Measurements from ENCODE around the gene EIPR1.
A peak's percentile ranks its signal among the peaks of the same experiment; 100 is the strongest.

Gene EIPR1

DNA sequence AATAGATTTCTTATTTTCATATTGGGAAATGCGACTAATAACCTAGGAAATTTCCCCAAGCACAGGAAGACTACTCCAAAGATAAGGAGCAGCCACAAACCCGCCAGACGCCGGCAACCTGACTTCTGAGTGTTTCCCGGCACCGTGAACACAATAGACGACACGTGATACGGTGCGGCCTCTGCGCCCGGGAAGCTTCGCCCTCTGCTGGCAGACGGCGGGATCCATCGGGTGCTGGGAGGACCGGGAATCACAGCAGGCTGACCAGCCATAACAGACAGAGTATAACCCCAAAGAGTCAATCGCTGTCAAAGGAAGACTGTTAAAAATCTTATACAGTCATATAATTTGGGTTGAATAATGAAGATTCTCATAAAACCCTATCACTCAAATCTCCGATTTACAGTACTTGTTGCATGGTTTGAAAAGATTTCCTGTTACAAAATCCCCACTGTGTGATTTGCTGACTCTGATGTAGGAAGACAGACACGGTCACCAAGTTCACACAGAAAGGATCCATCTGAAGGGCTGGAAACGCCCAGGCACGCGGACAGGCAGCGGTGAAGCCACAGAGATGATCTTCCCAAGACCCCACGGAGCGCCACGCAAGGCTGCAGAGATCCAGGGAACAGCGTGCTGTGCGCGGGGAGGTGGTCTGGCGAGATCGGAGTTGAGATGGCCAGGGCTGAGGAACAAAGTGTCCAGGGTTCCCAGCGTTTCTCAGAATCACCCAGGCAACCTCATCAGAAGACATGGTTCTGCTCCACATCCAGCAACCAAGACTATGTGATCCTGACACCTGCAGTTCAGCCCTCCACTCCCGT lies 73.8 kb downstream of the EIPR1 start:
- DNase-seq (ENCODE audit: low read depth) = peak; percentile 73

DNA sequence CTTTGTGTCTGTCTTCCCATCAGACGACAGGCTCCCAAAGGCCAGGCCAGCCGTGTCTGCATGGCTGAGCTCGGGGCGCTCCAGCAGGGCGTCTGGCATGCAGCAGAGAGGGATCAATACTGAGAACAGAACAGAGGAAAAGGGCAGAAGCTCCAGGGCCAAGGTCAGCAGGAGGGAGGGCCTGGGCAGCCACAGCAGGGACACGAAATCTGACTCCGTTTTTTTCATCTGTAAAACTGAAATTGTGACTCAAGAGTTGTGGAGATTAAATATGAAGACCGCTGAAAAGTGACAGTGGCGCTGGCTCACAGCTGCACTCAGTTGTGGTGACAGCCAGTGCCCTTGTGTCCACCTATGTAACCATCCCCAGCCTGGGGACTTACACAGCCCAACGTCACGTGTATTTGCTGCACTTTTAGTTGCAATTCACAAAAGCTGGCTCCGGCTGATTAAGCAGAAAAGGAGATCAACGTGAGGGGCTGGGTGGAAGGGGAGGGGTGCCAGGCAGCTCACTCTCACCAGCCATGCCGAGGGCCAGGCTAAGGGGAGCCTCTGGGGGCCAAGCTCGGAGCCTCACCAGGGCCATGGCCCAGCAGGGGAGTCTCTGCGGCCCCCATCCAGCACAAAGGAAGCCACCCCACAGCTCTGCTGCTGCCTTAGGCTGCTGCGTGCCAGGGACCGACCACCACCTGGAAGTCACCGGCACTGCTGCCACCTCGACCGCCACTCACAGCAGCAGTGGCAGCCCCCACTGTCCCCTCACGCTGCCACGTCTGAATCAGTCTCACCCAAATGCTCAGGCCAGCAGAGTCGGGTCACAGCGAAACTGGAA lies 74.7 kb downstream of the EIPR1 start:
- DNase-seq (ENCODE audit: low read depth) = no peak

DNA sequence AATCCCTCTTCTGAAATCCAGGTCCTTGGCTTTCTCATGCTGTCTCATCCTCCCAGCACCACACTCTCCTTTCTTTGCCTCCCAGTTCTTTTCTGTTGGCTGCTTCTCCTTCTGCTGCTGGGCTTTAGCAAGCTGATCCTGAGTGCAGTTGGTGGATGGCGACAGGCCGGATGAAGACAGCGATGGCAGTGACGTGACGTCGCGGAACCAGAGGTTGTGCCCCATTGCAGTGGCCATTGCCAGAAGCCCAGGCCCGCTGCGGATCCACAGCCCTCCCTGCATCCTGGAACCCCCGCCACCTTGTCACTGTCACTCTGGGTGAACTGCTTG lies 75.2 kb downstream of the EIPR1 start:
- DNase-seq (ENCODE audit: low read depth) = no peak

DNA sequence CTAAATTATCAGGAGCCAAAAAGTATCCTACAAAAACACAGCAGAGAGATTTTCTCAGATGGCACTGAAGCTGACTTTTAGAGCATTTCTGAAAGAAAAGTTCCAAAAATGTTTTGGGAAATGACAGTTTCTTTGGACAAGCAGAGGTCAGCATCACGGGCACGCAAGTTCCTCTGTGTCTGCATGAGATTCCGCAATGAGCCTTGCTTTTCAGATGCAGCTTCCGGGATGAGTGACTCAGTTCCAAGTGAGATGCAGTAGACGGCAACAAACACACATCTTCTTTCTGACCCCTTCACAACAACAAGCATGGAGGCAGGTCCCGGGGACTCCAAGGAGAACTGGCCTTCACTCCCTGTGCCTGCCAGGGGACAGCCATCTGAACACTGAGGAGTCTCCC lies 76.6 kb downstream of the EIPR1 start:
- DNase-seq (ENCODE audit: low read depth) = no peak

DNA sequence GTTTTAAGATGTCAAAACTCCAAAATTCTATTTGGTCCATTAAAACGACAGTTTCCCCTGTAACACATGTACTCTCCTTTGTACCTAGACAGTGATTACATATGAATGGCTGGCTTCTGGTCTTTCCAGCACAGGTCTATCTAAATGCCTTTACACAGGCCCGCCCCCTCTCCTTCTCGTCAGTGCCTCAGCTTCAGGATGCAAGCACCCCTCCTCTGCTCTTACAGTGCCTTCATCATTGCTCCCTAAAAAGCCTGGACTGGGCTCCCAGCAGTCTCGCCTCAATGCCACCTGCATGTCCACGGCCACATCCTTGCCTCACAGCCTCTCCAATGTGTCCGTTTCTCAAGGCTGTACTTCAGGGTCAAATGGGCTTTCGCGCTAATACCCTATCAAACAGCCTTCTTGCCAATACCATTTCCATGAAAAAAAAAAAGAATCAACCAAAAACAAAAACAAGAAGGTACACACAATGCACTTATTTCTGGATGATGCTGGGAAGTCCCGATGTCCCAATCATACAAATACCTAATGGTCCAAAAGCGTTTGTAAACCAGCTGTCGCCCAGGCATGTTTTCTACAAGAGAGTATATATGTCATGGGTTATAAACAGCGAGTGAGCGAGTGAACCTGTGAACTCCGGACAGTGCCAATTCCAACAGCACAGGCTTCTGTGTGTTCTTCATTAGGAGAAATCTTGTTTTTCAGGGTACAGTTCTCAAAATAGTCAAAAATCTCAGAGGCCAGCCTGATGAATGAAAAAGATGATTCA lies 77.2 kb downstream of the EIPR1 start:
- no peak for DNase-seq (ENCODE audit: low read depth)

DNA sequence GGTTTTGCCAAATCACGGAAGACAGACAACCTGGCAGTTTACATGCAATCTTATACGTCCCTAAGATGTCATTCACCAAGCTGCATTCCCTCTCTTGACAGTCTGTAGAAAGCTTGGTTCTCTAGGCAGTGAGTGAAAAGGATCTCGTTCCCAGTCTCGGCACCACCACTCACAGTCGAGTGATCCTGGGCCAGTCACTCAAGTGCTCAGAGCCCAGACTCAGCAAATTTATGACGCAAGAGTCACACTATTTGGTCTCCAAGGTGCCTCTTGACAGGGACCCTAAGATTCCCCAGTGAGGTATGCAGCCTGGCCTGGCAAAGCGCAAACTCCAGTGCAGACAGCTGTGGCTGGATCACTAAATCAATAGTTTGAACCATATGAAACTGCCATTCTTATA lies 77.9 kb downstream of the EIPR1 start:
- no peak for DNase-seq (ENCODE audit: low read depth)

DNA sequence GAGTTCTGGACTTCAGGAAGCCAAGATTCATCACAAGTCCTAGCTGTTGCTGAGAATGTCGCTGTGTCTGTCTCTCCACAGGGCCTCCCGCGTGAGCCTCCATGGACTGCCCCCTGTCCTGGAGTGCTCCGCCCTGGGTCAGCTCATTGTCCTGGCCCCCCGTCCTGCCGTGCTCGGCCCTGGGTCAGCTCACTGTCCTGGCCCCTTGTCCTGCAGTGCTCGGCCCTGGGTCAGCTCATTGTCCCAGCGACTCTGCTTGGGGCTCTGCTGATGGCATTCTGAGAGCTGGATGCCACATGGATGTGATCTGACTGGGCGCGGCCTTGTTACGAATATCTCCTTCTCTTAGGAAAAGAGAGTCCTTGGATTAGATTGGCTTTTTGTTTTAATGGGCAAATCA lies 78.5 kb downstream of the EIPR1 start:
- no peak for DNase-seq (ENCODE audit: low read depth)

DNA sequence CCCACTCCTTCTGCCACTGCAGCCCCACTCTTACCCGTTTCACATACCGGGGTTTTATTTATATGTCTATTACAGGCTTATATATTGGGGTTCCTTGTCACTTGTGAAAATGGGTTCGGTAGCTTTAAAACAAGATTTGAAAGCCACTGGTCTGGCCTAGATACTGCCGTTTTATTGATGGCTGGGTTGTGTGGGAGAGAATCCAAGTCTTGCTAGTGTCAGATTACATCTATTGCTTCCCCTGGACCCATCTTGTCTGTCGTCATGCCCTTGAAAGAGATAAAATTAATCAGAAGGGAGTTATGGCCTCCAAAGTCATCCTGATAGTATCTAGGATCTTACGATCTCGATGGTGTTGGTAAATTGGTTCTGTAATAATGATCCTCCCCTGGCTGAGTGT lies 79.4 kb downstream of the EIPR1 start:
- DNase-seq (ENCODE audit: low read depth) = no peak

DNA sequence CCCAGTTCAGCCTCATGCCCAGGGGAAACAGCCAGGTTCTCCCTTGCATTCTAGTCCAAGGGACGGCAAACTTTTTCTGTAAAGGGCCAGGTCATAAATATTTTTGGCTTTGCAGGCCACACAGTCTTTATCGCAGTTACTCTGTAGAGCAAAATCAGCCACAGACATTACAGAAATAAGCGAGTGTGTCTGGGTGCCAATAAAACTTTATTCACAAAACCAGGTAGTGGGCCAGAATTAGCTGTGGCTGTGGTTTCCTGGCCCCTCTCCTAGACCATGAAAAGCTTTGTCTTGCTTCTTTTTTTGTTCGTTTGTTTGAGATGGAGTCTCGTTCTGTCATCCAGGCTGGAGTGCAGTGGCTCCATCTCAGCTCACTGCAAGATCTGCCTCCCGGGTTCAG lies 80.1 kb downstream of the EIPR1 start:
- no peak for DNase-seq (ENCODE audit: low read depth)

DNA sequence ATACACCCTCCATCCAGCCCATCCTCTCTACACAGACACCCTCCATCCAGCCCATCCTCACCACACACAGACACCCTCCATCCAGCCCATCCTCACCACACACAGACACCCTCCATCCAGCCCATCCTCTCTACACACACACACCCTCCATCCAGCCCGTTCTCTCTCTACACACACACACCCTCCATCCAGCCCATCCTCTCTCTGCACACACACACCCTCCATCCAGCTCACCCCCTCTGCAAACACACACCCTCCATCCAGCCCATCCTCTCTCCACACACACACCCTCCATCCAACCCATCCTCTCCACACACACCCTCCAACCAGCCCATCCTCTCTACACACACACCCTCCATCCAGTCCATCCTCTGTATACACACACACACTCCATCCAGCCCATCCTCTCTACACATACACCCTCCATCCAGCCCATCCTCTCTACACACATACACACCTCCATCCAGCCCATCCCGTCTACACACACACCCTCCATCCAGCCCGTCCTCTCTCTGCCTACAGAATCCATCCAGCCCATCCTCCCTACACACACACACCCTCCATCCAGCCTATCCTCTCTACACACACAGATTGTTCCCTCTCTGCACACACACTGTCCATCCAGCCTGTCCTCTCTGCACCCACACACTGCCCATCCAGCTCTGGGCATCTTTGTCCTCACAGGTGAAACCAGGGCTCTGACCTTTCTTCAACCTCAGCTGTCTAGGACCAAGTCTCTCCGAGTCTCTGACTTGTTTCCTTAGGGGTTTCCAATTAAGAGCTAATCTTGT lies 81.2 kb downstream of the EIPR1 start:
- DNase-seq (ENCODE audit: low read depth) = no peak

DNA sequence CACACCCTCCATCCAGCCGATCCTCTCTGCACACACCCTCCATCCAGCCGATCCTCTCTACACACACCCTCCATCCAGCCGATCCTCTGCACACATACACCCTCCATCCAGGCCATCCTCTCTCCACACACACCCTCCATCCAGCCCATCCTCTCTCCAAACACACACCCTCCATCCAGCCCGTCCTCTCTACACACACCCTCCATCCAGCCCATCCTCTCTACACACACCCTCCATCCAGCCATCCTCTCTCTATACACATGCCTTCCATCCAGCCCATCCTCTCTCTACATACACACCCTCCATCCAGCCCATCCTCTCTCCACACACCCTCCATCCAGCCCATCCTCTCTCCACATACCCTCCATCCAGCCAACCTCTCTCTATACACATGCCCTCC lies 83.1 kb downstream of the EIPR1 start:
- no peak for DNase-seq (ENCODE audit: low read depth)

DNA sequence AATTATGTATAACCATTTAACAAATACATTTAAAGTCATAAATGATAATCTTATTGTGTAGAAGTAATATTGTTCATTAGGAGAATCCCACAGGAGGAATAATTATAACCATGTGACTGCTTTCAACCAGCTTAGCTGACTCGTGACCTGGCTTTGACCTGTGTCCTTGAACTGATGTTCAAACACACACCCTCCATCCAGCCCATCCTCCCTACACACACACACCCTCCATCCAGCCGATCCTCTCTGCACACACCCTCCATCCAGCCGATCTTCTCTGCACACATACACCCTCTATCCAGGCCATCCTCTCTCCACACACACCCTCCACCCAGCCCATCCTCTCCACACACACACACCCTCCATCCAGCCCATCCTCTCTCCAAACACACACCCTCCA lies 83.5 kb downstream of the EIPR1 start:
- DNase-seq (ENCODE audit: low read depth) = no peak

DNA sequence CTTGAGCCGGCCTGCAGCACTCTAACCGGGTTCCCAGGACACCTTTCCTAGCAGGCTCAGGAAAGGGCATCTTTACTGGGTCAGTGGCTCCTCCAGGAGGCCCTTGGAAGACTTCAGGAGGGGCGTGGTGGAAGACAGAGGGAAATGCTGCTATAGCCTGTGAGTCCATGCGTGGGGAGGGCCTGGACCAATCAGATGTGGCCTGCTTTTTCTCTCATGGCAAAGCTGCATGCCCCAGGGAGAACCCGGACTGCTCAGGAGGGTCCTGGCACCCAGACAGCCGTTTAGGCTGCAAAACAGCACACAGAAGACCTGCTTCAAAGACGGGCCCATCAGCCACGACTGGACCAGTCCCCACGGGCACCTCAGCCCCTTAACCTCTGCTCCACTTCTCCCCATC lies 84.4 kb downstream of the EIPR1 start:
- DNase-seq (ENCODE audit: low read depth) = no peak

DNA sequence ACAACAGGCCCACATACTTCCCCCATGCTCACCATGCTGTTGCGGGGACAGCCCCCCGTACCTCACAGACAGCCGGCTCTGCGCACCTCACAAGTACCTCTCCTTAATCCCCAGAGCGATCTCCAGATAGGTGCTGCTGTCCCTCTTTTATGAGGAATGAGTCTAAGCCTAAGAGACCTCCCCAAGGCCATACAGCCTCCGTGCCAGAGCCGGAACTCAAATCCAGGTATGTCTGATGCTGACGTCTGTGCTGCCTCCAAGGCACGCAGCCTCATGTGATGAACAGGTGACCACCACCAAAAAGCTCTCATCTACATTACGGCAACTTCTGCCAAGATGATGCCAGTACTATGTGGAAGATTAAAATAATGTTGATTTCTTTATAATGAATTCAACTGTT lies 85.2 kb downstream of the EIPR1 start:
- DNase-seq (ENCODE audit: low read depth) = no peak

DNA sequence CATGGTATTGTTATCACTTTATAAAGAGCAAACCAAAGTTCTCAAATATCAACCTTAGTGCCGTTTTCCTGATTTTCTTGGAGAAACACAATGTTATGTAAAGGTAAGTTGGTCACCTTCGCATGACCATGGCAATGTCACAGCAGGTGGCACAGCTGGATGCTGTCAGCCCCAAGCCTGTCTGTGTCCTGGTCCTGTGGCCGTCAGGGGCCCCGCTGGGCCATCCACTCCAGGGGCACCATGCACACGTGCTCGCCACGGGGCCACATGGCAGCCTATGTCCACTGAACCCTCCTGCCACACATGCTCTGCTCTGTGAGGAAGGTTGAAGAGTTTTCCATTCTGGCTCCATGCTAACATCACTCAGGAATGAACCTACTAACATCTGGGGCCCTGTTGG lies 85.9 kb downstream of the EIPR1 start:
- DNase-seq (ENCODE audit: low read depth) = no peak

DNA sequence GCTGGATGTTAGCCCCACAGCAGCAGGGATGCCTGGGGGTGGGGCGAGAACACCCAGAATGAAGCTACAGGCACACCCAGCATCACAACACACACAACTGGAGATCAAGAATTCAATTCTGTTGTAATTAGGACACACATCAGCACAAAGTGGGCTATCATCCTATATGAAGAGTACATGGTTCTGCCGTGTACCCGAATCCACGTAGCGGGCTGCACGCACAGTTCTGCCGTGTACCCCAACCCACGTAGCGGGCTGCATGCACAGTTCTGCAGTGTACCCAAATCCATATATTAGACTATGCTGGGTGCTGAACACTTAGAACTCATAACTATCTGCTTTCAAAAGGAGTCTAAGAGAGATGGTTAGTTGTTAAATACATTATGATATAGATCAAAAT lies 86.5 kb downstream of the EIPR1 start:
- DNase-seq (ENCODE audit: low read depth) = no peak

DNA sequence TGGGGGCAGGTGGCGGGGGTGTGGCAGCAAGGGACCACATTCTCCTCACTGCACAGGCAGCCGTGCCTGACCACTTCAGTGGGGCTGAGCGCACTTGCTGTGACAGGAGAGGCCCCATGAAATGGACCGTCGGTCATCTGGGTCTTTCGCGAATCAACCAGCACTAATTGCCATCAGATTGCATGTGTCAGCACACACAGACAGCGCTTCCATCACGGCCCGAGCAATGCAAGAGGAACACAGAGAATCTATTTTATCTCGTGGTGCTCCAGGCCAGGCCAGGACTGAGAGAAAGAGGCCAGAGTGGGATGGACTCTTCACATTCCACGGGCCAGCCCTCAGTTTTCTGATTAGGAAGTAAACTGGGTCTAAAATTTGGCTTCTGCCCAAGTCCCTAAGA lies 87.0 kb downstream of the EIPR1 start:
- DNase-seq (ENCODE audit: low read depth) = no peak

DNA sequence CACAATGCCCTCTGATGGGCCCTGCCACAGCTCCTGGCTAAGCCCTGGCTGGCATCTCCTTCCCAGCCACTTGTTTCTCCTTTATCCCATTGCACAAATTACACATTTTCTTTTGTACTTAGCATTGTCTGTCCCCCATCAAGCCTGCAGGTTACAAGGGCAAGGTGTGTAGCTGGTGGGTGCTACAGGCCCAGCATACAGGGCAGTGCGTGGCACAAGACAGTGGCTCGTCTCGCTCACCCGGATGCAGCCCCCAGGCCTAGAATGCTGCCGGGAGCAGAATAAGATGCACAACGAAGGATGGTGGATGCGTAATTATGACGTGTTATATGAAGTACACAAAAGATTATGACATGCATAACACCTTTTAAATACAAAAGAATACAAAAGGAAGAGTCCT lies 87.6 kb downstream of the EIPR1 start:
- DNase-seq (ENCODE audit: low read depth) = no peak

DNA sequence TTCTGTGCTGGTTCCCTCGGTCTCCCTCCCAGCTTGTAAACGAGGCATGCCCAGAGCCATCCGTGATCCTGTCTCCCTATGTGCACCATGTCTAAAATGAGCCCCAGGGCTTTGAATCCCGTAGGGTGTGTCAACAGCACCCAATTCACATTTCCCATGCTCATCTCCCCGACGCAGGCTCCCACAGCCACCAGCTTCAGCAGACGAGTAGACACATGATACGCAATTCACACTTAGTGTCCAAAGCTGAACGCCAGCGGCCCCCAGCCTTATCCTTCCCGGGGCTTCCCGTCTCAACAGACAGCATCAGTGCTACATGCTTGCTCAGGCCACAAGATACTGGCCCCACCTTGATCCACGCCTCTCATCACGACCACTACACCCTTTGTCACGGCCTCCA lies 88.1 kb downstream of the EIPR1 start:
- no peak for DNase-seq (ENCODE audit: low read depth)

DNA sequence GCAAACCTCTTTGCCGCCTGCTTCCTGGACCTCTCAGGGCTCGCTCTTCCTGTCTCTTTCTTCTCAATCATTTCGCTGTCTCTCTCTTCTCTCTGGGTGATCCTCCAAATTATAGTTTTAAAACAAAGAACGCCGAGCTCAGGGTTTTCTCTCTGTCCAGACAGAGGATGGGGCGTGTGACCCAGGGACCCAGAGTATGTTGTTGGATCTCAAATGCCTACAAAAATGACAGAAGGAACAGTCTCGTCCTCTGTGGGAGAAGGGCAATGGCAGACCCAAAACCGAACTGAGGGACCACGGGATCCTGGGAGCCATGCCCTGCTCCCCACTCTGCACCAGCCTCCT lies 88.5 kb downstream of the EIPR1 start:
- no peak for DNase-seq (ENCODE audit: low read depth)

DNA sequence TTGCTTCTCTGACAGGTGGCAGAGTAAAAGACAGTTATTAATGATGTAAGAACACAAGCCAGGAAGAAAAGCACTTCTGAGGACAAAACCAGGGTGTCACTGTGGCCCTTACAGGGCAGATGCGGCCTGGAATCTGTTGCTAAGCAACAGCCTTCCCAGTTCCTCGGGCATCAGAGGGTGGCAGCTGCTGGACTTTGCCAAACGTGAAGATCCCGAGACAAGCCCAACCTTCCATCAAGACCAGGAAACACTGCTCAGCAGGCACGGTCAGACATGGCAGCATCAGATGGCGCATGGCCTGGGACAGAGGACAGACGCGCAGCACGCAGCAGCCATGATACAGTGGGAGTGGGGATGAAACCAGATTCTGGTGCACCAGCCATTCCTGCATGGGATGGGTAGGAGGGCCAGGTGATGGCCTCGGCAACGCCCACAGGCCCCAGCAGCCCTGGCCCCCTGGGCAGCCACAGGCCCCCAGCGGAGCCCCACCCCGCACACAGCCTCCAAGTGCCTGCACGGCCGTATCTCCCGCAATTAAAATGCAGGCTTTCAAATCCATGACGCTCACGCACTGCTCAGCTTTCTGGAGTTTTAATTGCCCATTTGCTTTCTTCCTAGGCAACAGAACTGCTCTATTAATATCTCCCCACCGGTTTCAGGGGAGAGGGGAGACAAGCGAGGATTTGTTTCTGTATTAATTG lies 89.0 kb downstream of the EIPR1 start:
- DNase-seq (ENCODE audit: low read depth) = no peak

DNA sequence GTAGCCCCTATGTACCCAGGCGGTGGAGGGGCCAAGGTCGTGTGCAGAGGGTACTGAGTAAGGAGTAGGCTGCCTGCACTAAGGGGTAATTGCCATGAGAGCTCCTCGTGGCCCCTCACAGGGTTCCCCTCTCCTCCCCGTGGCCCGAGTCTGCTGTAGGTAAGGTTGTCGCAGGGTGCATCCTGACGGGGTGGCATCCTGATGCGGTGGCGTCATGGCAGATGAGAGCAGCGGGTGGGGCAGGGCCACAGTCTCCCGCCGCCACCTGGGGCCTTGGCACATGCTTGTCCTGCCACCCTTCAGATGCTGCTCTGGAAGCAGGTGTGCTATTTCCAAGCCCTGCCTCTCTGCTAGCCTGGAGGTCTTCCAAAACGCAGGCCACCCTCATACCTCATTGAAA lies 89.7 kb downstream of the EIPR1 start:
- DNase-seq (ENCODE audit: low read depth) = no peak
